ENCODE results near the gene ABCC12.

ABCC12 gene

GRCh38 chr16:48131201-48131935 lies 24.4 kb downstream of the ABCC12 start:
- no peak for FAIRE-seq

GRCh38 chr16:48129926-48130325 lies 25.9 kb downstream of the ABCC12 start:
- FAIRE-seq: no peak

- no peak for FAIRE-seq
Observed at GRCh38 chr16:48128769-48129168, 27.0 kb downstream of the ABCC12 start.

- FAIRE-seq: no peak
Observed at GRCh38 chr16:48126801-48127644, 28.8 kb downstream of the ABCC12 start.

- no peak for FAIRE-seq
Observed at GRCh38 chr16:48125888-48126287, 29.9 kb downstream of the ABCC12 start.

GRCh38 chr16:48124266-48124665 lies 31.5 kb downstream of the ABCC12 start:
- FAIRE-seq: no peak

- FAIRE-seq: no peak
Observed at GRCh38 chr16:48123104-48123788, 32.5 kb downstream of the ABCC12 start.

- FAIRE-seq: no peak
Observed at GRCh38 chr16:48121276-48121675, 34.5 kb downstream of the ABCC12 start.

- FAIRE-seq: no peak
Observed at GRCh38 chr16:48118841-48119240, 37.0 kb downstream of the ABCC12 start.

GRCh38 chr16:48117217-48118105 lies 38.3 kb downstream of the ABCC12 start:
- FAIRE-seq: no peak

GRCh38 chr16:48115299-48115698 lies 40.5 kb downstream of the ABCC12 start:
- FAIRE-seq: no peak

GRCh38 chr16:48114410-48114809 lies 41.4 kb downstream of the ABCC12 start:
- FAIRE-seq: no peak

GRCh38 chr16:48113471-48113870 lies 42.3 kb downstream of the ABCC12 start:
- no peak for FAIRE-seq

- FAIRE-seq: no peak
Observed at GRCh38 chr16:48113001-48113400, 42.8 kb downstream of the ABCC12 start.

- no peak for FAIRE-seq
Observed at GRCh38 chr16:48112600-48112999, 43.2 kb downstream of the ABCC12 start.

- FAIRE-seq: no peak
Observed at GRCh38 chr16:48110982-48111381, 44.8 kb downstream of the ABCC12 start.

GRCh38 chr16:48110000-48110399 lies 45.8 kb downstream of the ABCC12 start:
- no peak for FAIRE-seq

GRCh38 chr16:48109475-48109874 lies 46.3 kb downstream of the ABCC12 start:
- no peak for FAIRE-seq

- no peak for FAIRE-seq
Observed at GRCh38 chr16:48106446-48106845, 49.3 kb downstream of the ABCC12 start.

Measured in islet of Langerhans (tissue), 1 donor.